ENCODE data around the gene MPI. TPM values are rescaled to one million over a fixed set of nuclear protein-coding genes. Genes with fewer than 3 reads are reported as not detected.

Gene MPI
- total and polyA plus RNA-seq, 4 donors = 16.1 to 38.4 (median 31.9) TPM

DNA sequence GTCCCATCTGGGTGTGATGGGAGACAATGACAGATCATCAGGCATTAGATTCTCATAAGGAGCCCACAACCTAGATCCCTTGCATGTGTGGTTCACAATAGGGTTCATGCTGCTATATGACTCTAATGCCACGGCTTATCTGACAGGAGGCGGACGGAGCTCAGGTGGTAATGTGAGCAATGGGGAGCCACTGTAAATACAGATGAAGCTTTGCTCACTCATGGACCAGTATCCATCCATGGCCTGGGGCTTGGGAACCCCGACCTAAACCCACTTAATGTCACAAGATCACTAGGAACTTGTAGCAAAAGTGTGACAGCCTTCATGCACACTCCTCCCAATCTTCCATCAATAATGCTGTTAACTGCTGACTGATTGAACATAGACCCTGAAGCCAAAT, 18.8 kb downstream of the MPI start:
- Histone ChIP-seq H3K9me3 (ENCODE audit: control insufficient read depth in 4 of 4, low read length in 3 of 4) (no peaks in the 10 kb centered on the region), H3K9ac (ENCODE audit: low read depth in 1 of 2, low read length in 2 of 2) (no peak overlapping the region), H3K4me1 (ENCODE audit: control insufficient read depth in 4 of 4, insufficient read depth in 4 of 4, low read length in 3 of 4) (peaks cover 3 to 19% (median 17%) of the 10 kb centered on the region in 4 donors), H3K27ac (ENCODE audit: low read depth in 1 of 2, low read length in 2 of 2) (no peak overlapping the region), H3K27me3 (ENCODE audit: control insufficient read depth in 4 of 4, insufficient read depth in 4 of 4, low read length in 3 of 4) (no peaks in the 10 kb centered on the region), H3K36me3 (ENCODE audit: control insufficient read depth in 4 of 4, insufficient read depth in 3 of 4, low read depth in 1 of 4, low read length in 3 of 4) (peaks cover 3 to 15% (median 10%) of the 10 kb centered on the region in 4 donors), H3K4me3 (ENCODE audit: low read depth in 1 of 3, low read length in 3 of 3) (no peak overlapping the region)
- TF ChIP-seq JUND (IDR thresholded peaks at IDR 0.05) (no peak), GABPA (IDR thresholded peaks at IDR 0.05 in 1 of 2, conservative IDR thresholded peaks at IDR 0.05 in 1 of 2) (no peak), RXRA (IDR thresholded peaks at IDR 0.05) (no peak), HNF4A (conservative IDR thresholded peaks at IDR 0.05) (no peak), HNF4G (IDR thresholded peaks at IDR 0.05) (no peak), TAF1 (conservative IDR thresholded peaks at IDR 0.05) (no peak), FOXA1 (IDR thresholded peaks at IDR 0.05) (no peak), NR2F2 (IDR thresholded peaks at IDR 0.05) (no peak), RAD21 (IDR thresholded peaks at IDR 0.05) (no peak)
- TF ChIP-seq, protein P1, sequence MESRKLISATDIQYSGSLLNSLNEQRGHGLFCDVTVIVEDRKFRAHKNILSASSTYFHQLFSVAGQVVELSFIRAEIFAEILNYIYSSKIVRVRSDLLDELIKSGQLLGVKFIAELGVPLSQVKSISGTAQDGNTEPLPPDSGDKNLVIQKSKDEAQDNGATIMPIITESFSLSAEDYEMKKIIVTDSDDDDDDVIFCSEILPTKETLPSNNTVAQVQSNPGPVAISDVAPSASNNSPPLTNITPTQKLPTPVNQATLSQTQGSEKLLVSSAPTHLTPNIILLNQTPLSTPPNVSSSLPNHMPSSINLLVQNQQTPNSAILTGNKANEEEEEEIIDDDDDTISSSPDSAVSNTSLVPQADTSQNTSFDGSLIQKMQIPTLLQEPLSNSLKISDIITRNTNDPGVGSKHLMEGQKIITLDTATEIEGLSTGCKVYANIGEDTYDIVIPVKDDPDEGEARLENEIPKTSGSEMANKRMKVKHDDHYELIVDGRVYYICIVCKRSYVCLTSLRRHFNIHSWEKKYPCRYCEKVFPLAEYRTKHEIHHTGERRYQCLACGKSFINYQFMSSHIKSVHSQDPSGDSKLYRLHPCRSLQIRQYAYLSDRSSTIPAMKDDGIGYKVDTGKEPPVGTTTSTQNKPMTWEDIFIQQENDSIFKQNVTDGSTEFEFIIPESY (IDR thresholded peaks at IDR 0.05) = no peak
- TF ChIP-seq, protein P2, sequence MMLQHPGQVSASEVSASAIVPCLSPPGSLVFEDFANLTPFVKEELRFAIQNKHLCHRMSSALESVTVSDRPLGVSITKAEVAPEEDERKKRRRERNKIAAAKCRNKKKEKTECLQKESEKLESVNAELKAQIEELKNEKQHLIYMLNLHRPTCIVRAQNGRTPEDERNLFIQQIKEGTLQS (IDR thresholded peaks at IDR 0.05) = no peak
- TF ChIP-seq, protein P3, sequence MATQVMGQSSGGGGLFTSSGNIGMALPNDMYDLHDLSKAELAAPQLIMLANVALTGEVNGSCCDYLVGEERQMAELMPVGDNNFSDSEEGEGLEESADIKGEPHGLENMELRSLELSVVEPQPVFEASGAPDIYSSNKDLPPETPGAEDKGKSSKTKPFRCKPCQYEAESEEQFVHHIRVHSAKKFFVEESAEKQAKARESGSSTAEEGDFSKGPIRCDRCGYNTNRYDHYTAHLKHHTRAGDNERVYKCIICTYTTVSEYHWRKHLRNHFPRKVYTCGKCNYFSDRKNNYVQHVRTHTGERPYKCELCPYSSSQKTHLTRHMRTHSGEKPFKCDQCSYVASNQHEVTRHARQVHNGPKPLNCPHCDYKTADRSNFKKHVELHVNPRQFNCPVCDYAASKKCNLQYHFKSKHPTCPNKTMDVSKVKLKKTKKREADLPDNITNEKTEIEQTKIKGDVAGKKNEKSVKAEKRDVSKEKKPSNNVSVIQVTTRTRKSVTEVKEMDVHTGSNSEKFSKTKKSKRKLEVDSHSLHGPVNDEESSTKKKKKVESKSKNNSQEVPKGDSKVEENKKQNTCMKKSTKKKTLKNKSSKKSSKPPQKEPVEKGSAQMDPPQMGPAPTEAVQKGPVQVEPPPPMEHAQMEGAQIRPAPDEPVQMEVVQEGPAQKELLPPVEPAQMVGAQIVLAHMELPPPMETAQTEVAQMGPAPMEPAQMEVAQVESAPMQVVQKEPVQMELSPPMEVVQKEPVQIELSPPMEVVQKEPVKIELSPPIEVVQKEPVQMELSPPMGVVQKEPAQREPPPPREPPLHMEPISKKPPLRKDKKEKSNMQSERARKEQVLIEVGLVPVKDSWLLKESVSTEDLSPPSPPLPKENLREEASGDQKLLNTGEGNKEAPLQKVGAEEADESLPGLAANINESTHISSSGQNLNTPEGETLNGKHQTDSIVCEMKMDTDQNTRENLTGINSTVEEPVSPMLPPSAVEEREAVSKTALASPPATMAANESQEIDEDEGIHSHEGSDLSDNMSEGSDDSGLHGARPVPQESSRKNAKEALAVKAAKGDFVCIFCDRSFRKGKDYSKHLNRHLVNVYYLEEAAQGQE (IDR thresholded peaks at IDR 0.05) = no peak
- TF ChIP-seq, protein P4, sequence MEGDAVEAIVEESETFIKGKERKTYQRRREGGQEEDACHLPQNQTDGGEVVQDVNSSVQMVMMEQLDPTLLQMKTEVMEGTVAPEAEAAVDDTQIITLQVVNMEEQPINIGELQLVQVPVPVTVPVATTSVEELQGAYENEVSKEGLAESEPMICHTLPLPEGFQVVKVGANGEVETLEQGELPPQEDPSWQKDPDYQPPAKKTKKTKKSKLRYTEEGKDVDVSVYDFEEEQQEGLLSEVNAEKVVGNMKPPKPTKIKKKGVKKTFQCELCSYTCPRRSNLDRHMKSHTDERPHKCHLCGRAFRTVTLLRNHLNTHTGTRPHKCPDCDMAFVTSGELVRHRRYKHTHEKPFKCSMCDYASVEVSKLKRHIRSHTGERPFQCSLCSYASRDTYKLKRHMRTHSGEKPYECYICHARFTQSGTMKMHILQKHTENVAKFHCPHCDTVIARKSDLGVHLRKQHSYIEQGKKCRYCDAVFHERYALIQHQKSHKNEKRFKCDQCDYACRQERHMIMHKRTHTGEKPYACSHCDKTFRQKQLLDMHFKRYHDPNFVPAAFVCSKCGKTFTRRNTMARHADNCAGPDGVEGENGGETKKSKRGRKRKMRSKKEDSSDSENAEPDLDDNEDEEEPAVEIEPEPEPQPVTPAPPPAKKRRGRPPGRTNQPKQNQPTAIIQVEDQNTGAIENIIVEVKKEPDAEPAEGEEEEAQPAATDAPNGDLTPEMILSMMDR (IDR thresholded peaks at IDR 0.05; ENCODE audit: low read depth, low read length, missing input control) = no peak
- 96% methylated on average over 4 of the region's 4 CpGs for WGBS
- no peak for DNase-seq (ENCODE audit: low spot score)

DNA sequence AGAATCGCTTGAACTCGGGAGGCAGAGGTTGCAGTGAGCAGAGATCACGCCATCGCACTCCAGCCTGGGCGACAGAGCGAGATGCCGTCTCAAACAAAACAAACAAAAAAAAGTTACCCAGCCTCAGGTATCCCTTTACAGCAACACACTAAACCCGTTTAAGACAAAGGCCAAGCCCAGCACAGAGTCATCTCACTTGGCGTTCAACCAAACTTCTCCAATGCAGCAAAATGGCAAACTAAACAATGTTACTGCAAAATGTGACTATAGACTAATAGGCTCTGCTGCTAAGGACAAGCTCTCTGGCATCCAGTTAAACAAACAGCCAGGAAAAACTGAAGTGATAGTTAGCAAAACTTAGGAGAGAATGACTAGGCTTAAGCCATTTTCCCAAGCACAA, 23.2 kb downstream of the MPI start:
- no peak overlapping the region for H3K27ac ChIP-seq (ENCODE audit: low read depth in 1 of 2, low read length in 2 of 2)
- 93% methylated on average over 9 of the region's 9 CpGs for WGBS
- H3K4me1 ChIP-seq (ENCODE audit: control insufficient read depth in 4 of 4, insufficient read depth in 4 of 4, low read length in 3 of 4) = no peaks in the 10 kb centered on the region
- no peaks in the 10 kb centered on the region for H3K27me3 ChIP-seq (ENCODE audit: control insufficient read depth in 4 of 4, insufficient read depth in 4 of 4, low read length in 3 of 4)
- H3K36me3 ChIP-seq (ENCODE audit: control insufficient read depth in 4 of 4, insufficient read depth in 3 of 4, low read depth in 1 of 4, low read length in 3 of 4) = peaks cover 14 to 31% (median 20%) of the 10 kb centered on the region in 4 donors
- H3K9me3 ChIP-seq (ENCODE audit: control insufficient read depth in 4 of 4, low read length in 3 of 4) = no peaks in the 10 kb centered on the region
- no peak overlapping the region for H3K9ac ChIP-seq (ENCODE audit: low read depth in 1 of 2, low read length in 2 of 2)
- TF ChIP-seq YY1 (IDR thresholded peaks at IDR 0.05) (no peak), NR2F2 (IDR thresholded peaks at IDR 0.05) (no peak), RAD21 (IDR thresholded peaks at IDR 0.05) (no peak), EGR1 (IDR thresholded peaks at IDR 0.05; ENCODE audit: low read depth in 2 of 2) (no peak), TAF1 (conservative IDR thresholded peaks at IDR 0.05) (no peak), SP1 (IDR thresholded peaks at IDR 0.05) (no peak), FOXA1 (IDR thresholded peaks at IDR 0.05) (no peak), HNF4A (conservative IDR thresholded peaks at IDR 0.05) (no peak), RXRA (IDR thresholded peaks at IDR 0.05) (no peak), HNF4G (IDR thresholded peaks at IDR 0.05) (no peak), GABPA (IDR thresholded peaks at IDR 0.05 in 1 of 2, conservative IDR thresholded peaks at IDR 0.05 in 1 of 2) (no peak)
- TF ChIP-seq, protein P3 (IDR thresholded peaks at IDR 0.05) = no peak
- TF ChIP-seq, protein P5, sequence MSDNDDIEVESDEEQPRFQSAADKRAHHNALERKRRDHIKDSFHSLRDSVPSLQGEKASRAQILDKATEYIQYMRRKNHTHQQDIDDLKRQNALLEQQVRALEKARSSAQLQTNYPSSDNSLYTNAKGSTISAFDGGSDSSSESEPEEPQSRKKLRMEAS (IDR thresholded peaks at IDR 0.05) = no peak
- TF ChIP-seq, protein P1 (IDR thresholded peaks at IDR 0.05) = no peak
- TF ChIP-seq, protein P2 (IDR thresholded peaks at IDR 0.05) = no peak
- no peak for DNase-seq (ENCODE audit: low spot score)
- H3K4me3 ChIP-seq (ENCODE audit: low read depth in 1 of 3, low read length in 3 of 3) = no peak overlapping the region

Data from liver (tissue), 9 donors.